ENCODE measurements around the gene SLC25A30. TPM values are rescaled to one million over a fixed set of nuclear protein-coding genes. Genes with fewer than 3 reads are reported as not detected.
A peak's percentile ranks its signal among the peaks of the same experiment; 100 is the strongest.

The SLC25A30 gene
- total and polyA plus RNA-seq, 9 of the 15 experiments (the other 6 are each of a cell fraction or from before 2014, with no cell fraction given), result 1.1 to 11.1 (median 5.6) TPM

DNA sequence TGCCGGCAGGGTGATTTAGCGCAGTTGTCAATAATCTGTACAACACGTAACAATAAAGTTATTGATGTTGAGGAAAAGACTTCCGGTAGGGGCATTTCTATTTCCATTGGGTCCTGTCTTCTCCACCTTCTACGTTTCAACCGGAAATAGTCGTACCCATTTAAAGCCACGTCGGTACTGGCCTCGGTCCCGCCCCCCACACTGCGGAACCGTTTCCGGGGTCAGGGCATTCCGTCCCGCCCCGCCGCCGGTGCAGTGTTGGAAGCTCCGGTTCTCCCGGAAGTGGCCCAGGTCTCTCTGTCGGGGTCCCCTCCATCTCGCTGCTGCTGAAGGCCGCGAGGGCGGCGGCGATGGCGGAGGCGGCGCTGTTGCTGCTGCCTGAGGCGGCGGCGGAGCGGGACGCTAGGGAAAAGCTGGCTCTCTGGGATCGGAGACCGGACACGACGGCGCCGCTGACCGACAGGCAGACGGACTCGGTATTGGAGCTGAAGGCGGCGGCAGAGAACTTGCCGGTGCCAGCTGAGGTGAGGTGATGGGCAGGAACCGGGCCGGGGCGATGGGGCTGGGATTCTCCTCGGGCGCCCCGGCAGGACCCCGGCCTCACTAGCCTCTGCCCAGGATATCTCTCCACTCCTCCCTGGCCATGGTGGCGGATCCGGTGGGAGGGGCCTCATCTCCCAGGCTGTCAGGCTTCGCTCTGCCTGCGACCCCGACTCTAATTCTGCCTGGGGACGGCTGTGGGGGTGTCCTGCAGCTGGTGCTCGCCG lies 46.7 kb upstream of the SLC25A30 start, which contains the start of gene COG3 (continued):
- peak; percentile 73 for TF ChIP-seq KDM5B (IDR thresholded peaks at IDR 0.05; ENCODE audit: insufficient replicate concordance, low read depth, low read length)
- no peak for TF ChIP-seq ZC3H4 (CRISPR knock-in tag; IDR thresholded peaks at IDR 0.05; ENCODE audit: borderline replicate concordance)
- TF ChIP-seq PHF8 (IDR thresholded peaks at IDR 0.05; ENCODE audit: borderline replicate concordance, low read length), result peak; percentile 94; the same call in 1 of the 2 replicates
- TF ChIP-seq ZNF785 (CRISPR knock-in tag; IDR thresholded peaks at IDR 0.05), result no peak
- TF ChIP-seq RNF2 (IDR thresholded peaks at IDR 0.05), result no peak
- no peak for TF ChIP-seq ZNF699 (CRISPR knock-in tag; IDR thresholded peaks at IDR 0.05; ENCODE audit: insufficient replicate concordance)
- no peak for TF ChIP-seq NR4A1 (CRISPR knock-in tag; IDR thresholded peaks at IDR 0.05)
- TF ChIP-seq NR4A1 (tag; IDR thresholded peaks at IDR 0.05), result no peak
- no peak for TF ChIP-seq STAT5B (CRISPR knock-in tag; IDR thresholded peaks at IDR 0.05)
- TF ChIP-seq ILK (tag; IDR thresholded peaks at IDR 0.05; ENCODE audit: borderline replicate concordance, low read depth), result no peak
- TF ChIP-seq, protein P1, sequence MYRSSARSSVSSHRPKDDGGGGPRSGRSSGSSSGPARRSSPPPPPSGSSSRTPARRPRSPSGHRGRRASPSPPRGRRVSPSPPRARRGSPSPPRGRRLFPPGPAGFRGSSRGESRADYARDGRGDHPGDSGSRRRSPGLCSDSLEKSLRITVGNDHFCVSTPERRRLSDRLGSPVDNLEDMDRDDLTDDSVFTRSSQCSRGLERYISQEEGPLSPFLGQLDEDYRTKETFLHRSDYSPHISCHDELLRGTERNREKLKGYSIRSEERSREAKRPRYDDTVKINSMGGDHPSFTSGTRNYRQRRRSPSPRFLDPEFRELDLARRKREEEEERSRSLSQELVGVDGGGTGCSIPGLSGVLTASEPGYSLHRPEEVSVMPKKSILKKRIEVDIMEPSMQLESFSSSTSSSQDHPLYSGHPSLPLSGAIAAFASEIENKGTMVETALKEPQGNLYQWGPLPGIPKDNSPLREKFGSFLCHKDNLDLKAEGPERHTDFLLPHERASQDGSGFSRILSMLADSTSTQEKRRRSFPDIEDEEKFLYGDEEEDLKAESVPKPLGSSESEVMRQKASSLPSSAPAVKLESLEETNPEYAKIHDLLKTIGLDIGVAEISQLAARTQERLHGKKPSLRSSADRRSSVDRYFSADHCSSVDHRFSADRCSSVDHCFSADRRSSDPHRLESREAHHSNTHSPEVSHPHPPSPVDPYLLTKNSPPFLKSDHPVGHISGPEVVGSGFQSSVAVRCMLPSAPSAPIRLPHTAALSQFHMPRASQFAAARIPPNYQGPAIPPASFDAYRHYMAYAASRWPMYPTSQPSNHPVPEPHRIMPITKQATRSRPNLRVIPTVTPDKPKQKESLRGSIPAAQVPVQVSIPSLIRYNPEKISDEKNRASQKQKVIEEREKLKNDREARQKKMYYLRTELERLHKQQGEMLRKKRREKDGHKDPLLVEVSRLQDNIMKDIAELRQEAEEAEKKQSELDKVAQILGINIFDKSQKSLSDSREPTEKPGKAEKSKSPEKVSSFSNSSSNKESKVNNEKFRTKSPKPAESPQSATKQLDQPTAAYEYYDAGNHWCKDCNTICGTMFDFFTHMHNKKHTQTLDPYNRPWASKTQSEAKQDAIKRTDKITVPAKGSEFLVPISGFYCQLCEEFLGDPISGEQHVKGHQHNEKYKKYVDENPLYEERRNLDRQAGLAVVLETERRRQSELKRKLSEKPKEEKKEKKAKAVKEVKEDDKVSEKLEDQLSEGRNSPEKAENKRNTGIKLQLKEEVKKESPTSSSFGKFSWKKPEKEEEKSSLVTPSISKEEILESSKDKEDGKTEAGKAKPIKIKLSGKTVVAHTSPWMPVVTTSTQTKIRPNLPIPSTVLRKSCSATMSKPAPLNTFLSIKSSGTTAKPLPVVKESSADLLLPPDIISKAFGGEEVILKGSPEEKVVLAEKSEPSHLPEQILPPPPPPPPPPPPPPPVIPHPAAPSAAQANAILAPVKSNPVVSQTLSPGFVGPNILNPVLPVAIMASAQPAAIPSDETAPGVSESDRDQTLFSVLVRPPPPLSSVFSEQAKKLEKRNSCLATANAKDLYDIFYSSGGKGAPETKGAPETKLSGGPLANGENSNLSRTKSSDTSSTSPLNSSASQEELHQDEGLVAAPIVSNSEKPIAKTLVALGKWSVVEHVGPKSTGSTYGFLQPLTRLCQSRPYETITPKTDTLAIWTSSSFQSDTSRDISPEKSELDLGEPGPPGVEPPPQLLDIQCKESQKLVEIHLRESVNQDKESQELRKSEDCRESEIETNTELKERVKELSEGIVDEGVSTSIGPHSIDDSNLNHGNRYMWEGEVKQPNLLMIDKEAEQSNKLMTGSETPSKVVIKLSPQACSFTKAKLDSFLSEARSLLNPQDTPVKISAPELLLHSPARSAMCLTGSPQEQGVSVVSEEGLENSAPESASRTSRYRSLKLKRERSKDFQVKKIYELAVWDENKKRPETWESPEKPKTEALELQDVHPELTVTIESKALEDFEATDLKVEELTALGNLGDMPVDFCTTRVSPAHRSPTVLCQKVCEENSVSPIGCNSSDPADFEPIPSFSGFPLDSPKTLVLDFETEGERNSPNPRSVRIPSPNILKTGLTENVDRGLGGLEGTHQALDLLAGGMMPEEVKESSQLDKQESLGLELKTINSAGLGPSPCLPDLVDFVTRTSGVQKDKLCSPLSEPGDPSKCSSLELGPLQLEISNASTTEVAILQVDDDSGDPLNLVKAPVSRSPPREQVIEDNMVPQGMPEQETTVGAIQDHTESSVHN (IDR thresholded peaks at IDR 0.05; ENCODE audit: borderline replicate concordance in 1 of 2, low read depth in 1 of 2), result no peak
- TF ChIP-seq, protein P2, sequence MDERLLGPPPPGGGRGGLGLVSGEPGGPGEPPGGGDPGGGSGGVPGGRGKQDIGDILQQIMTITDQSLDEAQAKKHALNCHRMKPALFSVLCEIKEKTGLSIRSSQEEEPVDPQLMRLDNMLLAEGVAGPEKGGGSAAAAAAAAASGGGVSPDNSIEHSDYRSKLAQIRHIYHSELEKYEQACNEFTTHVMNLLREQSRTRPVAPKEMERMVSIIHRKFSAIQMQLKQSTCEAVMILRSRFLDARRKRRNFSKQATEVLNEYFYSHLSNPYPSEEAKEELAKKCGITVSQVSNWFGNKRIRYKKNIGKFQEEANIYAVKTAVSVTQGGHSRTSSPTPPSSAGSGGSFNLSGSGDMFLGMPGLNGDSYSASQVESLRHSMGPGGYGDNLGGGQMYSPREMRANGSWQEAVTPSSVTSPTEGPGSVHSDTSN (CRISPR knock-in tag; IDR thresholded peaks at IDR 0.05; ENCODE audit: low read depth), result no peak
- TF ChIP-seq, protein P2 (tag; conservative IDR thresholded peaks at IDR 0.05; ENCODE audit: low read depth), result peak; percentile 91
- no peak for TF ChIP-seq HOXB6 (CRISPR knock-in tag; IDR thresholded peaks at IDR 0.05; ENCODE audit: borderline replicate concordance)
- TF ChIP-seq OTX1 (CRISPR knock-in tag; IDR thresholded peaks at IDR 0.05), result no peak
- 0 out of 2 replicates have a peak, but pooled peaks have one; percentile 22 for TF ChIP-seq MYC (IDR thresholded peaks at IDR 0.05; ENCODE audit: low read depth, low read length)
- TF ChIP-seq MYC (CRISPR knock-in tag; IDR thresholded peaks at IDR 0.05; ENCODE audit: borderline replicate concordance, low read depth), result no peak

Measured in K562 (cell line).